Fibroblast of skin of right quadriceps (primary cell): Measurements from ENCODE around the gene ZCWPW2.

Source experiments
- DNase-seq: peaks from one replicate; pipeline ENCODE4 v3.0.0-alpha.2; 2013

Gene ZCWPW2, protein sequence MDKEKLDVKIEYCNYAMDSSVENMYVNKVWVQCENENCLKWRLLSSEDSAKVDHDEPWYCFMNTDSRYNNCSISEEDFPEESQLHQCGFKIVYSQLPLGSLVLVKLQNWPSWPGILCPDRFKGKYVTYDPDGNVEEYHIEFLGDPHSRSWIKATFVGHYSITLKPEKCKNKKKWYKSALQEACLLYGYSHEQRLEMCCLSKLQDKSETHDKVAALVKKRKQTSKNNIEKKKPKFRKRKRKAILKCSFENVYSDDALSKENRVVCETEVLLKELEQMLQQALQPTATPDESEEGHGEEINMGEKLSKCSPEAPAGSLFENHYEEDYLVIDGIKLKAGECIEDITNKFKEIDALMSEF

DNA sequence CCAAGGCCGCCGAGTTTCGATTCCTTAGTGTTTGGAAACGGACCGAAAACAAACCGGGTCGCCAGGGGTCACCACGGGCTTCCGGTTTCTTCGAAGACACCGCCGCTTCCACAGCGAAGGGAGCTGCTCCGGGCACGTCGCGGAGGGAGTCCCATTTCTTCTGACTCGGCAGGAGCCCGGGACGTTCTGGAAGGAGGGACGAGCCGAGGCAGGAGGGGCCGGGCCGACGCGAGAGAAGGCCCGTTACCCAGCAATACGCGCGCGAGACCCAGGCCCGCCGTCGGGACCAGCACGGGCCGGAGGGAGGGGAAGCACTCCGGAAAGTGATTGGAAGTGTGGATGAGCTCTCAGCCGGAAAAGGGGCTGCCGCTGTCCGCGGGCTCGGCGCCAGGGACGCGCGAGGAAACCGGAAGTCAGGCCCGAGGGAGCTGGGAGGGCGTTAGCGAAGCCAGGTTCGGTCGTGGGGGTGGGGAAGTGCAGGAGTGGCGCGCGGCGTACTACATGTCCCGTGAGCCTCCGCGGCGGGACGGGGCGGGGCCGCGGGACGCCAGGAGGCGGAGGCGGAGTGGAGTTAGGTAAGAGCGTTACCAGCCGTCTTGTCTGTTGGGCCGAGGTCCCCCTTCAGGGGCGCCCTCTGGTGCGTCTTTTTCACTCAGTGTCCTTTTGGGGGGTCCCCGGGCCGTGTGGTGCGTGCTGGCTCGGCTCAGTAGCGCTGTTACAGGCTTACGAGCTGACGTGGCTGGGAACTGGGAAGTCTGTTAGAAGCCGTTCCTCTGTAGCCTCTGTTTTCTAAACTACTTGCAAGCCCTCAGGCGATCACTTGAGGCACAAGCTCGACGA lies at the start of gene ZCWPW2, which contains the start of gene AZI2:
Gene ZCWPW2, plus strand, starts transcription at position 93 of the 840 bp plus-strand sequence. CDS start 64,348 bp downstream, outside the sequence.
Gene AZI2, minus strand, starts transcription at position 196 of the 840 bp plus-strand sequence. CDS start 8,207 bp downstream, outside the sequence.
- DNase-seq, result peak; percentile 96

DNA sequence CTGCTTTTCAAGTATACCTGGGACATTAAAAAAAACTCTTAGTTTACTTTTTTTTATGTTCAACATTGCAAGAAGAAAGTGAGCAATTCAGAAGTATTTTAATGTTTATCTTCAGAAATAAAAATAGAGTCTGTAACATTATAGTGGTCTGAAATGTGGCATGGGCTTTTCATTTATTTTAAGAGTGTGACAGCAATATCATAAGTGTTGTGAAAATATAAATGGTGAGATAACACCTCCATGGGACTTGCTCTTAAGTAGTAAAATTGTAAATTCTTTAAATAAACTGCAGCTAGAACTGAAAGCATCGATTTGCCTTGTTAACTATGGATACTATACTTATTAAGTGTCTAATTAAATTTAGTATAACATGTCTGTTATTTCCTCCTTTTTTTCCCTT lies 48.8 kb upstream of the ZCWPW2 start:
- DNase-seq, result no peak

DNA sequence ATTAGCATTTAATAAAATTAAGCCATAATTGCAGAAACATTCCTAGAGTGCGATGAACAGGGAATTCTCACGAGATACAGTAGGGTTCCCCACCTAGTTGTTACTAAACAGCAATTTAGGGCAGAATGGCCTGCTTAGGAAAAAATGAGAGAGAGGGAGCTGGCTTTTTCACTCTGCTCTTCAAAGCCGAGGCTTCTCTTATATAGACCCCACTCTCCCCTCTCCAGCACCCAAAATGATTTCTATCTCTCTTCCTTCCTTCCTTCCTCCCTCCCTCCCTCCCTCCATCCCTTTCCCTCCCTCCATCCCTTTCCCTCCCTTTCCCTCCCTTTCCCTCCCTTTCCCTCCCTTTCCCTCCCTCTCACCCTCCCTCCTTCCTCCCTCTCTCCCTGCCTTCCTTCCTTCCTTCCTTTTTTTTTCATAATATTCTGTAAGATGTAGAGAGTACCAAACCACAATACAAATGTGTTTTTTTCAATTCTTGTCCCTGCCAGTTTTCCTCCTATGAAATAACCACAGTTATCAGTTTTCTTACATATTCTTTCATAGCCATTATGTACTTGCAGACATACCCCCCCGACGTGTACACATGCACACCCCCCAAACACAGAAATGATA lies 48.1 kb upstream of the ZCWPW2 start:
- DNase-seq, result no peak

DNA sequence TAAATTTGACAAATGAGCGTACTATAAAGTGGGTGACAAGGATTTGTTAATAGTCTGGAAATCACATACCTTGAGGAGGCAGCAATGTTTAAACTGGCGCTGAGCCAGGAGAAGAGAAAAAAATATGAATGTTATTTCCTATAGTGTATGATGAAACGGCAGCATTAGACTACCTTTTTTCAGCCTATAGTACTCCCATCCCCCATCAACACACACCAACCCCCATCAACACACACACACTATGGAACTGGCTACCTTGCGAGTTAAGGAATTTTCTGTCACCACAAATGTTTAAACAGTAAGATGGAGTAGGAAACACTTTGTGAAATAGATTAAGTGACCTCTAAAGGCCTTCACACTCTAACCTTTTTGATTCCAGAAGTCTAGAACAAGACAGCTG lies 46.8 kb upstream of the ZCWPW2 start:
- DNase-seq, result peak; percentile 16

DNA sequence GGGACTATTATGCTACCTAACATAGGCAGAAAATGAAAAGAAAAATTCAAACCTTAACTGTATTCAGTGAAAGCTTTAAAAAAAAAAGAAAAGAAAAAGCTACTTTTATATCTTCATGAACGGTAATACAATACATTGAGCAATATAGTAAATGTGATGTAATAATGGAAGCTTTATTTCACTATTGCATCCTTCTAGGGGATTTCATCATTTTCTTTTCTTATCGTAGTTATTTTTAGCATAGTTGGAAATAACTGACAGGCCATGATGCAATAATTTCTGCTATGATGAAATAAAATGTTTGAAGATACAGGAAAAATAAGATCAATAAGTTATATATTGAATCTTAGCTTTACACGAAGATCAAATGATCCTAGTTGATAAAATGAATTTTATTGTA lies 40.3 kb upstream of the ZCWPW2 start:
- DNase-seq, result no peak

DNA sequence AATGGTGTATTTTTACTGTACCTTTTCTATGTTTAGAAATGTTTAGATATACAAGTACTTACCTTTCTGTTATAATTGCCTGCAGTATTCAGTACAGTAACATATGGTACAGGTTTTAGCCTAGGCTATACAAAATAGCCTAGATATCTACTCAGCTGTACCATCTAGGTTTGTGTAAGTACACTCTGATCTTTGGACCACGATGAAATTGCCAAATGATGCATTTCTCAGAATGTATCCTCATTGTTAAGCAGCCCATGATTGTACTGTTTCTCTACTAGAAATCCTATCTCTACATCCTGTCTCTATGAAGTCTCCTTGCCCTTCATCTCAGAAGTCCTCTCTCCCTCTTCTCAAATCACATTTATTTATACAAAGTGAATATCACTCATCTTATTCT lies 32.8 kb upstream of the ZCWPW2 start:
- no peak for DNase-seq

- no peak for DNase-seq
Observed at GRCh38 chr3:28316226-28316625, 32.3 kb upstream of the ZCWPW2 start.

GRCh38 chr3:28317438-28318022 lies 31.0 kb upstream of the ZCWPW2 start:
- peak; percentile 21 for DNase-seq

DNA sequence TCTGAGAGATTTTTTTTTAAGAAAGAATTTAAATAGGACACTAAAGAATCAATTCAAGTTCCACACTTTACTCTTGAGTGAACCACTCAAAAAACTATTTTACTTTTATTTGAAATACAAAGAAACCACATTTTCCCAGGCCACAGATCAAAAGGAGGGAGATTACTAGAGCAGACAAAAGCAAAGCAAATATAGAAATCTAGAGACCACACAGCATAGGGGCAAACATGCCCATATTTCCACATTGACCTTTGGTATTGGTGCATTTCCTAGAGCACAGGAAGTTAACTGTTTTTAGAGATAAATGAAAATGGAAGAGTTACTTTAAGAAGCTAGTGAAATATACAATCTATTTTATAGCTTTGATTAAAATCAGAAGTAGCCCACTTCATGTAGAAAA lies 27.5 kb upstream of the ZCWPW2 start:
- no peak for DNase-seq

- peak; percentile 55 for DNase-seq
Observed at GRCh38 chr3:28322464-28322863, 26.1 kb upstream of the ZCWPW2 start.

DNA sequence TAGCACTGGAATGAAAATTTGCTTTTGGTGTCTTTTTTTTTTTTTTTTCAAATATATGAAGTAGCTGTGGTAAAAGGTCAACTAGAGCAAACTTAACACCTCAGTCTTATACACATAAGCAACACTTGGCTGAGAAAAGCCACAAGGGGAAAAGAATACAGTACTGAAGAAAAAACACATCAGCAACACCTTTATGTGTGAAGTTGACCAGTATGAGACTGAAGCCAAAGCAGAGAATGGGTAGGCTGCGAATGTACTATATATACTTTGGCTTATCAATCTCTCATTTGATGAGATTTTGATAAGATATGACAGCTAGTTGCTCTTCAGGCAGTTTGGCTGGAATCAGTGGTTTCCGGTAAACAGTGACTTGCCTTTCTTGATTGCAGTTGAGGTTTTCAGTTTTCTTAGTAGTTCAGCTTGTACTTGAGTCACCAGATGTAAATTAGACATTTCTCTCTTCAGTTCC lies 22.0 kb upstream of the ZCWPW2 start:
- DNase-seq, result no peak

DNA sequence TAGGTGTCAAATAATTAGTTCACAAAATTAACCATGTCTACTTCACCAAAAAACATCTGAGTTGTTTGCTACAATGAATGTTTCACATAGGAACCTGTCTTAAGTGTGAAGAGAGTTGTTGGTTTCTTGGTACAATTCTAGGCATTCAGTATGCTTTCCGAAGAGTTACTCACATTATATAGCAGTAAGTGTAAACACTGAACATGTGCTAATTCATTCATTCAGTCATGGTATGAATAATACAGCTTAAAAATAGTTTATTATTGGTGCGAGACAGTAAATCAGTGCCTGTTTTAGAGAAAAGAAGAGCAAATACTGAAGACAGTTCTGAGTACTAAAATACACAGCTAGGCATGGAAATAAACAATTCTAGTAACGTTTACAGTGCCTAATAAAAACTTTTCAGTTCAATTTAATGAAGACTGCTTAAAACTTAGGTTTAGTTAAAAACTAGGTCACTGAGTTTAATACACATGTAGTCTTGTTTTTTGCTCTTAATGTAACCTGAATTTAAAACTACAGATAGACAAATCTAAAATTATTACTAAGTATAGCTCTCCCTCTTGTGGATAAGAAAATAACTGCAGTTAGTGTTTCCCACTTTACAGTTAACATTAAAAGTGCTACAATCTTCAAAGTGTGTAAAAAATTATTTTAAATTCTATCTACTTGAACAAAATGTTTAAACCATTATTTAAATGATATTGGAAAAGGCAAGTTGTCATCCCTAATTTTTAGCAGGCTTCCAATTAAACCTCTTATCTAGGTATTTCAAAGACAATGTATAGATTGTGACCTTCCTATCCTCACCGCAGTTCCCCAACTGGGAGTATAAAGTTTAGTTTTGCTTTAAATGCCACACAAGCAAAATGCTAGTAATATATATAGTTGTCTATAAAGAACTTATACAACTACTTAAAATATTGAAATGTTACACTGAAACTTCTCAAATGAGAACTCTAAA lies 20.1 kb upstream of the ZCWPW2 start:
- DNase-seq, result peak; percentile 23

DNA sequence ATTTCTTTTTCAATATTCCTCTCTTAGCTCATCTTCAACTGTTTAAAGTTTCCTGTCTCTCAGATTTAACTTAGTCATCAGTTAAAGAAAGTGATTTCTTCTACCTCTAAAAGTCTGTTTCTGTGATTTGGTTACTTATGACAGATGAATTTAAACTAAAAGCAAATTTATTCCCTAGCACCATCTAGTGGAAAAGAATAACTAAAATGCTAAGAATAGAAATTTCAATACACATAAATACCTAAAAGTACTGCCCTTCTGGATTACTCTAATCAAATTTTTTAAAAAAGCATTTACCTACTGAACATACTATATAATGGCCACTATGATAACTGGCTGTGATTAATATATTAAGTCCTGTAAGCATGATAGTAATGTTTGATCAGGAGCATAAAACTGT lies 14.0 kb upstream of the ZCWPW2 start:
- no peak for DNase-seq

DNA sequence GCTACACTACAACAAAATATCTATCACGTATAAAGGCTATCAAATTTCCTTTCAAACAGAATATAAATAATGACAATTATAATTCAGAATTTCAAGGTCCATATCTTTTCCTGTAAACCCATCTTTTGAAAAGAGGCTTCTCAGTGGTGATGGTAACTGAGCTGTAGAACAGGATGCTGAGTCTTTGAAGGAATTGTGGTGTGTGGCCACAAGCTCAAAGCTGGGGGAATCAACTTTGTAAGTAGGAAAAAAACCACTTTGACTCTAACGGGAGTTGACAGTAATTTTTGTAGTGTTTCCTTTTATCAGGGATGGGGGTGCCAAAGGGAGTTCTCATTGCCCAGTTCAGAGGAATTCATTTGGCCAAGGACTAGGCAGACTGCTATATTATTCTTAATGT lies 13.3 kb upstream of the ZCWPW2 start:
- DNase-seq, result no peak

DNA sequence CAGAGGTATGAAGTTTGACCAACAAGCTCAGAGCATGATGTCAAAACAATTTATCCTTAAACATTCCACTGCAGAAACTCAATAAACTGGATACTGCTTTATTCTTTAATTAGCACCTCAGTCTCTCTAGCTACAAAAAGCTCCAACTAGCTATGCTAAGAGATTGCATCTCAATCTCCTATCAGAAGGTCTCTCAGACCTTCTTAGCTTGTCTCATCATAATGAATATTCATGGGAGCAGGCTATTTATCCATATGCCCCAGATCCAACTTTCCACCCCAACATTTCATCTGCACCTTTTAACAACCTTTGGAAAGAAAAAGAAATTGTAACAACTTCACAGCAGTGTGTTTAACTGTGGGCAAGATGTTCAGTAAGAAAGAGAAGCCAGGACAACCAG lies 11.3 kb upstream of the ZCWPW2 start:
- no peak for DNase-seq

DNA sequence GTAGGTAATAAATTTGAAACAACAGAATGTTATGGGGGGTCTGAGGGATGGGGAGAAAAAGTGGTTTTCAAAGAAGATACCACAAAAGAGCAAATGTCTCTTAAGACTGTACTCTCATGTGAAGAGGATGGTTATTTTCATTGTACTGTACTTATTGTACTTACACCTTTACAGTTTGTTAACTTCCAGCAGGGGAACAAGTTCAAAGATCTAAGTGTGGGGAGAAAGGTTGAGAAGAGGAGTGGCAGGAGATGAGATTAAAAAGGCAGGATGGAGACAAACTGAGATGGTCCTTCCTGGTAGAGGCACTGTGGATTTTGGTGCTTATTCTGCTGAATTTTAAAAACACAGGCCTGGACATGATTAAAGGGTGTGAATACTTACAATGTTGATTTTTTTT lies 5.4 kb upstream of the ZCWPW2 start:
- no peak for DNase-seq

- no peak for DNase-seq
Observed at GRCh38 chr3:28345690-28346089, 2.8 kb upstream of the ZCWPW2 start.

GRCh38 chr3:28347374-28348264 lies 902 bp upstream of the ZCWPW2 start:
- DNase-seq, result peak; percentile 66

GRCh38 chr3:28348265-28348628 lies 274 bp upstream of the ZCWPW2 start:
- no peak for DNase-seq

- no peak for DNase-seq
Observed at GRCh38 chr3:28349469-28350000, 1.0 kb downstream of the ZCWPW2 start.

DNA sequence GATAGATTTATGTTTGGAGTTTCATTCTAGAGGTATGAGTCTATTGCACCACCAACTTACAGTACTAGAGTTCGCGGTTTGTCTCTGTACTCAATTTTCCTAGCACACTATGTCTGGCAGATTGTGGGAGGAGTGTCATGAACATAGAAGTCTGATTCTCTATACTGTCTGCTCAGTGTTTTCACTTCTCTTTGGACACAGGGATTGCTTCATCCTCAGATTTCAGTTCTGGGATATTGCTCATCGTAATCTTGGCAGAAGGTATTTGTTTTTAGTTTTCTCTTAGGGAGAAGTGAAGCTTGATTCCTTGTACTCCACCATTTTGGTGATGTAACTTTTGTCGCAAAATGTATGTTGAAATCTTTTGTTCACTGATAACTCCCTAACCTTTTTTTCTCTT lies 27.9 kb downstream of the ZCWPW2 start:
- peak; percentile 64 for DNase-seq
